Activated T-cell treated with anti-CD3 and anti-CD28 coated beads, Interleukin-2, amount 50 U/mL, for 4 hours (primary cell): ENCODE results near the gene SNPH. TPM values are rescaled to one million over a fixed set of nuclear protein-coding genes. Genes with fewer than 3 reads are reported as not detected.

ENCODE experiments used
- total RNA-seq, 3 donors: library from RNA; stranded (reverse); gene quantifications; one replicate each; pipeline ENCODE4 v1.2.1, GENCODE V29; 2021

SNPH gene
- total RNA-seq, 3 donors from 2014 or later = 1.4 to 2.6 (median 1.9) TPM

Other genes starting within 250 kb of the SNPH start
- gene PSMF1, start 147.7 kb upstream of the SNPH start, total RNA-seq = 100 to 1,000 TPM; 224 to 272 (median 230) TPM
- gene TMEM74B, start 81.3 kb upstream of the SNPH start, total RNA-seq = not detected
- not detected for gene C20orf202, start 62.8 kb upstream of the SNPH start, total RNA-seq
- gene RAD21L1, start 40.2 kb upstream of the SNPH start, total RNA-seq = under 1 TPM in 1 of 3 donors, not detected in 2; 0.71 TPM
- gene SDCBP2, start 62.8 kb downstream of the SNPH start, total RNA-seq = 1 to 10 TPM; 1.9 to 3.2 (median 2.2) TPM
- 100 to 1,000 TPM; 253 to 300 (median 258) TPM for gene FKBP1A, start 126.8 kb downstream of the SNPH start, total RNA-seq
- 100 to 1,000 TPM; 193 to 218 (median 208) TPM for gene NSFL1C, start 200.6 kb downstream of the SNPH start, total RNA-seq
- gene SIRPB2, start 225.1 kb downstream of the SNPH start, total RNA-seq = not detected